HCT116 (cell line): ENCODE measurements around the gene TENT5A.

Experiments
- CTCF ChIP-seq, 3 experiments: fragments of 200-600 bp in 1 of 3; sonication (generic) in 1 of 3; IDR thresholded peaks in 2 of 3; conservative IDR thresholded peaks in 1 of 3; 2 replicates each; pipeline ENCODE4 v1.5.1; 2012 to 2017; ENCODE audit warnings: low read depth in 2 of 3, low read length in 2 of 3, antibody characterized with exemption in 1 of 3, borderline replicate concordance in 1 of 3, control low read depth in 1 of 3, mild to moderate bottlenecking in 1 of 3, mixed read lengths in 1 of 3, mixed run types in 1 of 3, moderate library complexity in 1 of 3; ENCODE audit not compliant: insufficient read depth in 1 of 3
- EGR1 ChIP-seq: IDR thresholded peaks from 2 replicates; pipeline ENCODE4 v1.6.1; 2012; ENCODE audit warnings: low read depth
- POLR2A ChIP-seq: IDR thresholded peaks from 2 replicates; pipeline ENCODE4 v1.7.0; 2011; ENCODE audit warnings: borderline replicate concordance; ENCODE audit not compliant: insufficient read depth, insufficient read length; ENCODE audit errors: extremely low read depth
- POLR2AphosphoS5 ChIP-seq: IDR thresholded peaks from 2 replicates; pipeline ENCODE4 v1.6.1; 2011; ENCODE audit warnings: mild to moderate bottlenecking, low read depth, low read length, moderate library complexity
- YY1 ChIP-seq: IDR thresholded peaks from 2 replicates; pipeline ENCODE4 v1.6.1; 2011; ENCODE audit warnings: low read length, low read depth, moderate library complexity, mild to moderate bottlenecking; ENCODE audit not compliant: insufficient replicate concordance; ENCODE audit errors: extremely low read depth
- ZNF274 ChIP-seq: fragments of 200-500 bp; sonication (Bioruptor generic); IDR thresholded peaks from 2 replicates; pipeline ENCODE4 v1.6.1; 2014; ENCODE audit warnings: mild to moderate bottlenecking, low read depth, low read length, inconsistent platforms

DNA sequence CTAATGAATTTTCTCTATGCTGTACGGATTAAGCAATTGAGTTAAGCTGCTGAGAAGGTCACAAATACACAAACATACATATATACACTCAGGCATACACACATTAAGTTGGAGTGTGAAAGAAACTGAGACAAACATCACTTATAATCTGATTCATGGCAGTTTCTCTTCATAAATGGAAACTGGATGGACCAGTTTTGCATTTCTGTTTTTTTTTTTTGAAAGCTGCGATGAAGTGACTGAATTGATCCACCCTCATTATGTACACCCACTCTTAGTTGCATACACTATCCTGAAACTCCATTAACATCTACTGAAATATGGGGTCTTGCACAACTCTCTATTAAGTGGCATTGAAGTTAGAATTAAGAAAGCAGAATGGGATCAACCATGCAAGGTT is 32.9 kb upstream of the TENT5A start:
- TF ChIP-seq YY1 (no peak), EGR1 (no peak), POLR2AphosphoS5 (no peak), CTCF (IDR thresholded peaks at IDR 0.05 in 2 of 3, conservative IDR thresholded peaks at IDR 0.05 in 1 of 3; ENCODE audit: borderline replicate concordance in 1 of 3, insufficient read depth in 1 of 3, low read depth in 2 of 3, low read length in 2 of 3) (no peak), POLR2A (no peak), ZNF274 (no peak)
